Suppressor macrophage treated with lipopolysaccharide for 1 hour (primary cell): ENCODE data around the gene CADPS.

Experiments
- DNase-seq, 3 donors: peaks; one replicate each; pipeline ENCODE4 v3.0.0-alpha.2; 2020 to 2022

The CADPS gene

GRCh38 chr3:62874711-62875557 is at the start of gene CADPS:
TSS of gene CADPS (minus strand) at chr3:62875416. CDS start at chr3:62875029, 387 bp downstream.
- DNase-seq = no peak

DNA sequence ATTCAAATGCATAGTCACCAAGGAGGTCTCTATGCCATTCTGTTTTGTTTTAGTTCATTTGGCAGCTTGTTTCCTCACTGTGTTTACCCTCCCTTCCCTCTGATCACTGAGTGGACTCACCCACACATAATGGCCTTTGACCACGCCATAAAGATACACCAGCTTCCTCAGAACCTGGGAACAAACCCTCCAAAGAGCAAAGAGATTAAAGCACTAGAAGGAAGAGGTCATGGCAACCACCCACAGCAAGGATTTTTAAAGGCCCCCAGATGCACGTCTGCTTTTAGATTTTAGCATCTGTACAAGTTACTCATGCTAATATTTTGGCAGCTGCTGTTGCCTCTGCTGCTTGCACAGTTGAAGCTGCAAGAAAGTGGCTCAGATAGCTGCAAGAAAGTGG is 47.9 kb upstream of the CADPS start:
- no peak for DNase-seq

DNA sequence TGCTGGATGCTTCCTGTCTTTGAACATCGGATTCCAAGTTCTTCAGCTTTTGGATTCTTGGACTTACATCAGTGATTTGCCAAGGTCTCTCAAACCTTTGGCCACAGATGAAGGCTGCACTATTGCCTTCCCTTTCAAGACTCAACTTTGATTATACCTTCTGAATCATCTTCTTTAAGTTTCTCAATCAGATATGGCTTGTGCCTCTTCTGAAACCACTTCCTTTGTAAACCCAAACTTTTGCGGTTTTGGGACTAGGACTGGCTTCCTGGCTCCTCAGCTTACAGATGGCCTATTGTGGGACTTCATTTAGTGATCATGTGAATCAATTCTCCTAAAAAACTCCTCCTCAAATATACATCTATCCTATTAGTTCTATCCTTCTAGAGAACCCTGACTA is 47.1 kb upstream of the CADPS start:
- DNase-seq = no peak

DNA sequence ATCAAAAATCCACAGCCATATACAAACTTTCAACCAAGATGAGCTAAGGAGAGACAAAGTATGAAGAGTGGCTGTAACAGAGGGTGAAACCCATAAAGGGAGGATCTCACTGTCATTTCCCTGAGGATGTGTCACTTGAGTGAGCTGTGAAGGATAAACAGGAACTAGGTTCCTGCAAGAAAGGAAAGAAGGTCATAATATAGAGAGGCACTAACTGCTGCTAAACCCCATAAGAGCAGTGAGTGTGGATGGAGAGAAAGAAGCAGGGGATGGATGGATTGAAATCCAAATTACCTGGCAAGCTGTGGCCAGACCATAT is 45.2 kb upstream of the CADPS start:
- no peak for DNase-seq

- no peak for DNase-seq
Observed at GRCh38 chr3:62919784-62920465, 44.7 kb upstream of the CADPS start.

- no peak for DNase-seq
Observed at GRCh38 chr3:62918777-62919176, 43.6 kb upstream of the CADPS start.

DNA sequence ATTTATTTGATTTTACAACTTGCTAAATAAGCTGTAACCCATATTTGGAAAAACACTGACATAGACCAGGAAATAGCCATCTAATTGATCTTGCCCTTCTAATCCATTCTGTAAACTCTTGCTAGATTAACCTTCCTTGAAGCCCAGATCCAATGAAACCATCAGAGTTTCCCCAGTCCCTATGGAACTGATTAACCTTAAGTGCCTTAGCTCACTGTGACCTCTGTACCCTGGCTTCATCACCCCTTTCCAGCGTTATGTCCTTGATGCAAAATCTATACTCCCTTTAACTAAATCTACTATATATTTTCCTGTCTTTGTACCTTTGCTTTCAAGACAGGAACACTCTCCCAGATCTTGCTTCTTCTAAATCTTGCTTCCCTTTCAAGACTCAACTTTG is 42.9 kb upstream of the CADPS start:
- no peak for DNase-seq

DNA sequence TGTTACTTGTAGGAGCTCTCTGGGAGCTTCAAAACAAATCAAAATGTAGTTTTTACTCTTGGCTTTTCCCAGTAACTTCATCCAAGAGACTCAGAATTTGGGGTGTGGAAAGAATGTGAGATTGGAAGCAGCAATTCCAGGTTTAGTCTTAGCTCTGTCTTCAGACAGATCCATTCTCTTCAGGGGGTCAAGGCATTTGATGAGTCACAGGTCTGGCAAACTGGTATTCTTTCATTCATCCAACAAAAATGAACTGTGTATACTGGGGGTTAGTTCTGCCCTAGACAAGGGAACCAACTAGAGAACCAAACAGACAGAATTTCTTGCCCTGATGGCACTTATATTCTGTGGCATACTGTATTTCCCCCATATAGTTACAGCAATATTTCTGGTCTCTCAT is 36.3 kb upstream of the CADPS start:
- no peak for DNase-seq

DNA sequence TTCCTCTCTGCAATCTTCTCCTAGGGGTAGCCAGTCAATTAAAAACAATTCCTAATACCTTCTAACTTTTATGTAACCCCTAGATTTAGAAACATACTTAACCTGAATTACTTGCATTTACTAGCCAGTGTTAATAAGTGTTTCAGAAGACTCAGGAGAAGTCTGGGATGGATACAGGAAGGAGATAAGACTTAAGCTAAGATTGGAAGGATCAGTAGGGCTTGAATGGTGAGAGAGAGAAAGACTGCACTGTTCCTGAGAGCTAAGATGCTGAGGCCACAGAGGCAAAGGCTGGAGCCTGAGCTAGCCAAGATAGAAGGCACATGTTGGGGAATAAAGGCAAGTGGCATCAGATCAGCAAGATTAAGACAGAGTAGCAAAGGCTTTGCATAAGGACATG is 30.1 kb upstream of the CADPS start:
- DNase-seq = no peak

DNA sequence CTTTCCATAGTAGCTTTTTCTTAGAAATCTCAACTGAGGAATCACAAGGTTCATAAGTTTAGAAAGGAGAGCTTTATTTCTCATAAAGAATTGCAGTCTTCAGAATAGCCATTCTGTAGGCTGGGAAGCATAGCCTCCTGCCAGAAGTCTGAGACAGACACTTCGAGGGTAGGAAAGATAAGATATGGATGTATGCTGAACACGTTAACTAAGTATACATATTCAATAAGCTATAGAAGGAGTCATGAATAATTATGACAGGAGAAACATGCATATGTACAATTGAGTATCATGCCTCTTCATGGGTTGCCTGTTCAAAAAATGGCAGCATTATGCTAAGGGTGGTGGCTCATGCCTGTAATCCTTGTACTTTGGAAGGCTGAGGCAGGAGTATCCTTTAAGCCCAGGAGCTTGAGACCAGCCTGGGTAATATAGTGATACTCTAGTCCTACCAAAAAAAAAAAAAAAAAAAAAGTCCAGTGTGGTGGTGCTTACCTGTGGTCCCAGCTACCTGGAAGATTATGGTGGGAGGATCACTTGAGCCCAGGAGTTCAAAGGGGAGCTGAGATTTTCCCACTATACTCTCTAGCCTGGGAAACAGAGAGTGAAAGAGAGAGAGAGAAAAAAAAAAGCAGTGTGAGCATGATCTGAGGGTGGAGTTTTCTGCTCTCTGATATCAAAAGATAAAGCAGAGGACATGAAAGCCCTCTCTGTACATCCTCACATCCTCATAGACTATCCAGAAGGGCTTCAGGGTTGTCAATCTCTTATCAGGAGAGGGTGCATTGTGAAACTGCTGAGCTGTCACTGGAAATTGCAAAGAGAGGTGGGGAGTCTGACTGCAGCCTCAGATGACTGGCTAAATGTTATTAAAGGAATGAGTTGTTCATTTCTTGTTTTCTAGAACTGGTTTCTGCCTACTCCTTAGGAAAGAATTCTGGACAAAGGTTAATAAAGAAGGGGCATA is 23.6 kb upstream of the CADPS start:
- no peak for DNase-seq

- no peak for DNase-seq
Observed at GRCh38 chr3:62895901-62896300, 20.7 kb upstream of the CADPS start.

DNA sequence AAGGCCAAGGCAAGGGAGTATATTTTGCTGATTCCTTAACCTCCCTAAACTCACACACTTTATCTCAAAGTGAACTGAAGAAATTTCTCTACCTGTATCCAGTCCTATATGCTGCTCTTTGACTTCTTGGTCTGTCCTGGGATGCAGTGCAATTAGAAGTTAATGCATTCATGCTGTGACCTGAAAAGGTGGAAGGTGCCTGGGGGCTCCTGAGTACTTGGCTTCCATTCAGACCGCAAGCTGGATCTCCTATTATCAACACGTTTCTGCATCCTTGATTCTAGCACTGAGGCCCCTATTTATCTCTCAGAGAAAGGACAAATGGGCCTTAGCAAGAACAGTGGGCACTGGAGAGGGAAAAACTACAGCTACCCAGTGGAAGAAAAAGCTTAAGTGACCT is 17.7 kb upstream of the CADPS start:
- no peak for DNase-seq

- no peak for DNase-seq
Observed at GRCh38 chr3:62892045-62892444, 16.8 kb upstream of the CADPS start.

GRCh38 chr3:62888778-62889177 is 13.6 kb upstream of the CADPS start:
- DNase-seq = no peak

GRCh38 chr3:62888180-62888579 is 13.0 kb upstream of the CADPS start:
- DNase-seq = no peak

DNA sequence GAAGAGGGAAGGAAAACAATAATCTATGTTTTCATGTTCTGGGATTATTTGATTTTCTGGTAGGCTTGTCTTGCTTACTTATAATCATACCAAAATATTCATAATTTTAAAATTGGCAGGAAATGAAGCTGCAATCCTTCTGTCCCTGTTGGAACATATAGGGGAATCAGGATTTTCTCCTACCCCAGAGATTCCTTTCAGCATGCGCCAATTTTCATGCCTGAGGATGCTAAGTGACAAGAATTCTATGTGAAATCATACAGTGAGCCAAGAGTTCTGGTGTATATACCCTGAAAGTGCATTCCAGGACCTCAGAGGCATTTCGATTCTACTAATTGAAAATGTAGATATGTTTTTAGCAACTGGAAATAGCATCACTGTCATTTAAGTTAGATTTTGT is 9.9 kb upstream of the CADPS start:
- no peak for DNase-seq

- DNase-seq = no peak
Observed at GRCh38 chr3:62884096-62884870, 9.1 kb upstream of the CADPS start.

GRCh38 chr3:62882676-62883200 is 7.5 kb upstream of the CADPS start:
- peak in 2 of 3 donors; percentile 1 to 6 for DNase-seq

- no peak for DNase-seq
Observed at GRCh38 chr3:62876064-62876463, 848 bp upstream of the CADPS start.

GRCh38 chr3:62875558-62876002 is 364 bp upstream of the CADPS start:
- no peak for DNase-seq

- DNase-seq = no peak
Observed at GRCh38 chr3:62873761-62874710, 1.2 kb downstream of the CADPS start.
